Stimulated activated CD4-positive, alpha-beta T cell treated with anti-CD3 and anti-CD28 coated beads, TNF-alpha, amount 100 ng/mL, for 1 hour (primary cell): Measurements from ENCODE around the gene ARSG.

Source experiments
- DNase-seq, 3 donors: peaks; one replicate each; pipeline ENCODE4 v3.0.0-alpha.2; 2020; ENCODE audit warnings: low read depth in 3 of 3, low spot score in 1 of 3

The ARSG gene

DNA sequence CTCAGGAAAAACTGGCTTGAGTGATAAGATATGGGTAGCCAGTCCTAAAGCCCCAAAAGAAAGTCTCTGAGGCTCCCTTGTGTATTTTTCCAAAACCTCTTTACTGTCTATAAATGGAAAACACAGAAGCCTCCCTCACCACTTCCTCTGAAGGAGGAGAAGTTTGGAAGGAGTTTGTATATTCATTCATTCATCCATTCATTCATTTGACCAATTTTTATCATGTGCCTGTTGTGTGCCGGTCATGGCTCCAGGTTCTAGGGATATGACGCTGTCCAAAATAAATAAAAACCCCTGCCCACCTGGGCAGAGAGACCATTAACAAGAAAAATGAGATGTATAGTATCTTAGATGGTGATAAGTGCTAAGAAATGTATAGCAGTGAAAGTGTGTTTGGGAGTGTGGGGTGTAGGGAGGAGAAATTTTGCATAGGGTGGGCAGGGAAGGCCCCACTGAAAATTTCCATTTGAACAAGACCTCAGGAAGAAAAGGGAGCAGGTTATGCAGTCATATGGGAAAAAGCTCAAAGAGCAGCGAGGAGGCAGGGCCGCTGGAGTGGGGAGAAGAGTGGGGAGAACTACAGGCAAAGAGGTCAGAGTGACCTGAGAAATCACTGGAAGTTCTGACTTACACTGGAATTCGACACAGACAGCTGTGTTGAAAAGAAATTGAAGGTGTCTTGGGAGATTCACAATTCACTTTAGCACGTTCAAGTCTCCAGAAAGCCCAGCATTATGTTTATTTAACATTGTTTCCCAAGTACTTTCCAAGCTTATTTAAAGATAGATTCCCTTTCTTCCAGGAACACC is 172.1 kb downstream of the ARSG start:
- DNase-seq = no peak

DNA sequence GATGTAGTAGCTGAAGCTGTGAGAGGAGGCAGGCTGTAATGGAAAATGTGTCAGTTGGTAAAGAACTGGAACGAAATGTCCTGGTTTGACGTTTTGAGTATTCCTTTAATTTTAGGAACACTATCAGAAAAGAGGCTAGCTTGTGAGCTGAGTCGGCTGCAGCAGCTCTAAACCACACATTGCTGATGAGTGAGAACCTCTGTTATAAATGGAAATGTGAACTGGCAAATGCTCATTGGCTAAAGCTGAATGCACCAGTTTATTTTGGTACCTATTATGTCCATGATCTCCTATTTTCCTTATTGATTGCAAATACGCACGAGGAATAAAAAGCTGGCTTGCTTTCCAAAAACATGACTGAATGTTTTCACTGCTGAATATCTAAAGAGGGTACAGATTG is 177.0 kb downstream of the ARSG start:
- DNase-seq = no peak

DNA sequence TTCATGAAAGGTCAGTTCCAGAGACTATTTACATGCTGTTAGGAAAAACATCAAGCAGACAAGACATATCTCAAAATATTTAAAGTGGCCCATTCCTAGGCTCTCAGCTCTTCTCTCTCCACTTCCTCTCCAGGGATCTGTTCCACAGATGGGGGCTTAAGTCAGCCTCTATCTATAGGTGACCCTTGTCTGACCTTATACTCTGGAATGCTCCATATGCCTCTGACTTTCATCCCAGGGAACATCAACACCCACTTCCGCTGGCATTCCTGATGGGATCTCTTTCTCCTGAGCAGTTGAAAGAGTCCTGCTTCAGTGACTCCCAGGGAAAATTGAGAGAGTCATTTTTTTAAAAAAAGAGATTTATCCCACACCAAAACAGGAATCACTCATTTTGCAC is 177.5 kb downstream of the ARSG start:
- no peak for DNase-seq
